Choroid plexus epithelial cell (primary cell): ENCODE data around the gene CRYBA4.

Source experiments
- DNase-seq: peaks from one replicate; pipeline ENCODE4 v3.0.0-alpha.2; 2010; ENCODE audit warnings: low read depth
- H3K4me3 ChIP-seq: 2 replicates; pipeline ENCODE4 v1.5.1; 2011; ENCODE audit warnings: low read depth, mild to moderate bottlenecking, control low read depth, low read length, moderate library complexity
- TF ChIP-seq, protein P1 (sequence below): conservative IDR thresholded peaks from 2 replicates; pipeline ENCODE4 v1.5.1; 2011; ENCODE audit warnings: low read depth, mild to moderate bottlenecking, control low read depth, inconsistent platforms, low read length, moderate library complexity

CRYBA4 gene

DNA sequence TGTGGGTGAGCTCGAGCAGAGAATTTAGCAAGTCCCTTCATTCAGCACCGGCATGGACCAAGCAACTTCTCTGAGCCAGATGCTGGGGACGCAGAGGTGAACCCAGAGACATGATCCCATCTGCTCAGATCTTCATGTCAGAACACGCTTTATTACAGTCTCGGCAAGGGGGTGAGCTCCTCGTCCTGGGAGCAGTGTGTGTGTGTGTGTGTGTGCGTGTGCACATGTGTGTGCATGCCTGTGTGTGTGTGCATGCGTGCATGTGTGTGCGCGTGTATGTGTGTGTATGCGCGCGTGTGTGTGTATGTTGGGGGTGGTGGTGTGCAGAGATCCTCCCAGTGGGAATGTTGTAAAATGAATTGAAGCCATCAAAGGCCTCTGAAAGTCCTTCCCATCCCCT, 45.4 kb downstream of the CRYBA4 start:
- no peak for DNase-seq
- TF ChIP-seq, protein P1, sequence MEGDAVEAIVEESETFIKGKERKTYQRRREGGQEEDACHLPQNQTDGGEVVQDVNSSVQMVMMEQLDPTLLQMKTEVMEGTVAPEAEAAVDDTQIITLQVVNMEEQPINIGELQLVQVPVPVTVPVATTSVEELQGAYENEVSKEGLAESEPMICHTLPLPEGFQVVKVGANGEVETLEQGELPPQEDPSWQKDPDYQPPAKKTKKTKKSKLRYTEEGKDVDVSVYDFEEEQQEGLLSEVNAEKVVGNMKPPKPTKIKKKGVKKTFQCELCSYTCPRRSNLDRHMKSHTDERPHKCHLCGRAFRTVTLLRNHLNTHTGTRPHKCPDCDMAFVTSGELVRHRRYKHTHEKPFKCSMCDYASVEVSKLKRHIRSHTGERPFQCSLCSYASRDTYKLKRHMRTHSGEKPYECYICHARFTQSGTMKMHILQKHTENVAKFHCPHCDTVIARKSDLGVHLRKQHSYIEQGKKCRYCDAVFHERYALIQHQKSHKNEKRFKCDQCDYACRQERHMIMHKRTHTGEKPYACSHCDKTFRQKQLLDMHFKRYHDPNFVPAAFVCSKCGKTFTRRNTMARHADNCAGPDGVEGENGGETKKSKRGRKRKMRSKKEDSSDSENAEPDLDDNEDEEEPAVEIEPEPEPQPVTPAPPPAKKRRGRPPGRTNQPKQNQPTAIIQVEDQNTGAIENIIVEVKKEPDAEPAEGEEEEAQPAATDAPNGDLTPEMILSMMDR = no peak
- no peak overlapping the region for H3K4me3 ChIP-seq

DNA sequence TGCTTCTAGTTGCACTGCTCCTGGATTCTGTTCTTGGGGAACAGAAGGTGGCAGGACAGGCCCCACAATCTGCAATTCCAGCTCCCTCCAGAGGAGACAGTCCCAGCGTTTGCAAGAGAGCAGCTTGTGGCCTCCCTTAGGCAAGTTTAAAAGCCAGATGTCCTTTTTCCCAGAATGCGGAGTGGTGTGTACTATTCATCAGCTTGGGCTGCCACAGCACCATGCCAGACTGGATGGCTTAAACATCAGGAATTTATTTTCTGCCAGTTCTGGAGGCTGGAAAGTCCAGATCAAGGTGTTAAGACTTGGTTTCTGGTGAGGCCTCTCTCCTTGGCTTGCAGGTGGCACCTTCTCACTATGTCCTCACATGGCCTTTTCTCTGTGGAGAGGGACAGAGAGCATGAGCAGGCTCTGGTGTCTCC, 47.3 kb downstream of the CRYBA4 start:
- H3K4me3 ChIP-seq = no peak overlapping the region
- peak; percentile 66 for DNase-seq
- TF ChIP-seq, protein P1 = peak; percentile 65

DNA sequence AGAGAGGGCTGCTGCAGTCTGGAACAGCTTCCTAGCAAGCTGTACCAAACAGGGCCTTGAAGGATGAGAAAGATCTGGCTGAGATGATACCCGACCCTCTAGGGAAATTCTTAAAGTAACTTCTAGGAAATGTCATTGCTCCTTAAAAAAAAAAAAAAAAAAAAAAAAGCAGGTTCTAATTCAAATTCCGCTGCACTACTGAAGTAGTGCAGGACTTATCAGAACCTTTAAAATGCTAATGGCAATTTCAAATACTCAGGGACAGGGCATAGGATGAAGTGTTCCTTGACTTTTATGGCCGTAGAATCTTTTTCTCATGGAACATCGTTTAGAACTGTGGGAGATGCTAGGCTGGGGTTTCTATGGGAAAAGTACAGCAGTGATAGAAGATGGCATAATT, 48.7 kb downstream of the CRYBA4 start:
- no peak overlapping the region for H3K4me3 ChIP-seq
- TF ChIP-seq, protein P1 = no peak
- no peak for DNase-seq

GRCh38 chr22:26671317-26672059, 49.7 kb downstream of the CRYBA4 start:
- TF ChIP-seq, protein P1 = no peak
- DNase-seq = no peak
- no peak overlapping the region for H3K4me3 ChIP-seq

- DNase-seq = no peak
- peak overlapping the region; percentile 88 for H3K4me3 ChIP-seq
- TF ChIP-seq, protein P1 = no peak
Measured at GRCh38 chr22:26672060-26672471, 50.3 kb downstream of the CRYBA4 start.

DNA sequence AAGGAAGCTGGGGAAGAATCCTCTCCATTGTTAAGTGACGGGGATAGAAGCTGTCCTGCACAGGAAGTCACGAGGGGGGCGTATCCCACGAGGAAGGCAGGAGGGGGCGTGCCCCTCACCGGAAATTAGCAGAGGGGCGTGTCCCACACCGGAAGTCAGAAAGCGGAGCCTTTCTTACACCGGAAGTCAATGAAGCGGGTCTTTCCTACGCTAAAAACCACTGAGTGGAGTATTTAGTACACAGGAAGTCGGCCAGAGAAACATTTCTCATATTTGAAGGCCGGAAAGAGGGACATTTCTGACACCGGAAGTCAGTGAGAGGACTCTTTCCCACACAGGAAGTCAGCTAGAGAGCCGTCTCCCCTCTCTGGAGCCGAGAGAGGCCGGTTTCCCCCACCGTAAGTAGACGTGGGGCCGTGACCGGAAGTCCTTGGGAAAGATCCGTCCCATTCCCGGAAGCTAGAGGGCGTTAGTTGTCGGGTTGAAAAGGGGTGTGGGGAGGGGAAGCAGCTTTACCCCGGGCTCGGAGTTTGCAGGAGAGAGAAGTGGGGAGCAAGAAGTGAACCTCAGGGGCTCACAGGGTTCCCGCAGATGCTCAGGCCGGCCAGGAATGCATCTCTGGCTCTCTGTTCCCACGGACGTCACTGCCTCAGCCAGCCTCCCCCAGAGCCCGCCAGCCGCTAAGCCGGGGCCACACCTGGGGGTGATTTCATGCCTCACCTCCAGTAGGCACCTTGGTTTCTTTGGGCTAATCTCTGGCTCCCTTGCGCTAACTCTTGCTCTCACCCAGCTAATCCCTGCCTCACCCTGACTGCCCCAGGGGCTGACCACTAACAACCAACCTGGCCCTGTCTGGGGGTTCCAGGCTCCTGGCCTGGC, 51.1 kb downstream of the CRYBA4 start:
- TF ChIP-seq, protein P1 = peak; percentile 70
- peak; percentile 95 for DNase-seq
- H3K4me3 ChIP-seq = peak overlapping the region; percentile 88
